Activated B cell treated with CpG ODN at 0.5 μM for 24 hours (primary cell): Measurements from ENCODE around the gene EHBP1. TPM values are rescaled to one million over a fixed set of nuclear protein-coding genes. Genes with fewer than 3 reads are reported as not detected.

Experiments used
- ATAC-seq: fragments of 200-7000 bp; cut with Tn5 transposase; one replicate; pipeline ENCODE4 v1.10.0; 2021; ENCODE audit warnings: low read depth, mild to moderate bottlenecking, moderate library complexity
- CTCF ChIA-PET: fragments of 350-600 bp; sonication (Branson Sonifier 250); formaldehyde crosslinking; loops from one replicate; lab custom pipeline; 2021; ENCODE audit warnings: antibody characterized with exemption; lab: Charles Lee
- POLR2A ChIA-PET: fragments of 350-600 bp; sonication (Branson Sonifier 250); formaldehyde crosslinking; loops from one replicate; lab custom pipeline; 2021; ENCODE audit warnings: antibody characterized with exemption; lab: Charles Lee
- DNase-seq: peaks from one replicate; pipeline ENCODE4 v3.0.0; 2022
- H3K27ac Mint-ChIP-seq: one replicate; pipeline ENCODE4 v1.8.0; 2020; ENCODE audit warnings: mixed read lengths
- H3K27me3 Mint-ChIP-seq: one replicate; pipeline ENCODE4 v1.8.0; 2021; ENCODE audit warnings: mixed read lengths
- H3K36me3 Mint-ChIP-seq: one replicate; pipeline ENCODE4 v1.8.0; 2021; ENCODE audit warnings: low read depth, mixed read lengths
- H3K4me1 Mint-ChIP-seq: one replicate; pipeline ENCODE4 v1.8.0; 2021; ENCODE audit warnings: mixed read lengths
- H3K4me3 Mint-ChIP-seq: one replicate; pipeline ENCODE4 v1.8.0; 2020; ENCODE audit warnings: mild to moderate bottlenecking, mixed read lengths
- H3K9me3 Mint-ChIP-seq: one replicate; pipeline ENCODE4 v1.8.0; 2020; ENCODE audit warnings: mixed read lengths
- intact Hi-C: fragments of 100-400 bp; cut with micrococcal nuclease; formaldehyde crosslinking; loops from one replicate; pipeline ENCODE4 v1.15.1; 2024
- total RNA-seq: library from RNA; stranded (reverse); gene quantifications from 2 replicates; pipeline ENCODE4 v1.2.3, GENCODE V29; 2022
- TF ChIP-seq, protein P1 (sequence below): fragments of 200-600 bp; IDR thresholded peaks from one replicate; pipeline ENCODE4 v1.8.0; 2022; ENCODE audit warnings: antibody characterized with exemption, mild to moderate bottlenecking

Gene EHBP1
- total RNA-seq, 1 donor from 2014 or later: 24.0 TPM

DNA sequence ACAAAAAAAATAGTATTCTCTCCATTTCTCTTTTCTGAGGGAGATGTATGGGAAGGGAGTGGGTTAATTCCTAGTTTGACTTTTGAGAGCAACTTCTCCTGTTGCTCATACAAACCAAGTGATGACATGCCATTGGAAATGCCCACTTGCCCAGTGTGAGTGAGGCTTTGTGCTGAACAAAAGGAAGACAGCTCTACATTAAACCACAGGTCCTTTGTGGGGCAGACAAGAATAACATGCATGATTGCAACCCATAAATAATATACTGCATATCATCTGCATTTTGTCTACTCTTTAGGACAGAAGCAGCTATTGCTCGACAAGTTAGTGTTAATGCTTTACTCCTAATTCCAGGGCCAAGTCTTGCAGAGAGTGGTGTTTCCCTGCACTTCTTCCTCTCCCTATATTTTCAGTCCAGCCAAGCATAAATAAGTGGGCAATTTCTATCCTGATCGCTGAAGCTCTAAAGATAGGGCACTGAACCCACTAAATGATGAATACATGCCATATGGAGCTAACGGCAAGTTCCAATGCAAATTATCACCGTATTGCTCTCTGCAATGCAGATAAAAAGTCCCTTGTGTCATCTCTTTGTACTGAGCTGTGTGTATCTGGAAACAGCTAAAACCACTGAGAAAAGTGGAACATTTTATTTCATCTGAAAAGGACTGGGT is 19.4 kb upstream of the EHBP1 start:
- Mint-ChIP-seq H3K9me3 (no peaks in the 10 kb centered on the region), H3K4me3 (no peak overlapping the region), H3K4me1 (no peaks in the 10 kb centered on the region), H3K36me3 (no peaks in the 10 kb centered on the region), H3K27ac (no peak overlapping the region), H3K27me3 (peaks cover 22% of the 10 kb centered on the region)
- TF ChIP-seq, protein P1, sequence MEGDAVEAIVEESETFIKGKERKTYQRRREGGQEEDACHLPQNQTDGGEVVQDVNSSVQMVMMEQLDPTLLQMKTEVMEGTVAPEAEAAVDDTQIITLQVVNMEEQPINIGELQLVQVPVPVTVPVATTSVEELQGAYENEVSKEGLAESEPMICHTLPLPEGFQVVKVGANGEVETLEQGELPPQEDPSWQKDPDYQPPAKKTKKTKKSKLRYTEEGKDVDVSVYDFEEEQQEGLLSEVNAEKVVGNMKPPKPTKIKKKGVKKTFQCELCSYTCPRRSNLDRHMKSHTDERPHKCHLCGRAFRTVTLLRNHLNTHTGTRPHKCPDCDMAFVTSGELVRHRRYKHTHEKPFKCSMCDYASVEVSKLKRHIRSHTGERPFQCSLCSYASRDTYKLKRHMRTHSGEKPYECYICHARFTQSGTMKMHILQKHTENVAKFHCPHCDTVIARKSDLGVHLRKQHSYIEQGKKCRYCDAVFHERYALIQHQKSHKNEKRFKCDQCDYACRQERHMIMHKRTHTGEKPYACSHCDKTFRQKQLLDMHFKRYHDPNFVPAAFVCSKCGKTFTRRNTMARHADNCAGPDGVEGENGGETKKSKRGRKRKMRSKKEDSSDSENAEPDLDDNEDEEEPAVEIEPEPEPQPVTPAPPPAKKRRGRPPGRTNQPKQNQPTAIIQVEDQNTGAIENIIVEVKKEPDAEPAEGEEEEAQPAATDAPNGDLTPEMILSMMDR: no peak
- POLR2A ChIA-PET: no interaction called here
- intact Hi-C loops: no loop called here
- DNase-seq: no peak
- CTCF ChIA-PET: no interaction called here
- ATAC-seq: no peak

DNA sequence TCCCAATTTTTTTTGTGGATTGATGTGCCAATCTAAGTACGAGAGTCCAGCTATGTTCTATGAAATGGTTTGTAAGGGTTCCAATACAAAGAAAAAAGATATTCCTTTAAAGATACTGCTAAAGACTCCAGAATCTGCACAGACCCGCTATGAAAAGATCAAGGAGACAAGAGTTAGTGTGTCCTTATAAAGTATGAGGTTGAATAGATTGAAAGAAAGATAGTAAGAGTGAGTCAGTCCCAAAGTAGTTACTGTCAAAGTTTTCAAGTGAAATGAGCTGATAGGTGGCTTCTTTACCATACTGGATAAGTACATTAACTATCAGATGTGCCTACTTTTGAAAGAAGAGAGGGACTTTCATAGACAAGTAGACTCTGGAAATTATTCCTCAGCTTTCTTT is 17.9 kb upstream of the EHBP1 start:
- Mint-ChIP-seq H3K4me3 (no peak overlapping the region), H3K27ac (no peak overlapping the region), H3K36me3 (no peaks in the 10 kb centered on the region), H3K4me1 (no peaks in the 10 kb centered on the region), H3K27me3 (peaks cover 16% of the 10 kb centered on the region), H3K9me3 (no peaks in the 10 kb centered on the region)
- intact Hi-C loops: no loop called here
- TF ChIP-seq, protein P1: no peak
- no peak for DNase-seq
- ChIA-PET POLR2A (no interaction called here), CTCF (no interaction called here)
- no peak for ATAC-seq

DNA sequence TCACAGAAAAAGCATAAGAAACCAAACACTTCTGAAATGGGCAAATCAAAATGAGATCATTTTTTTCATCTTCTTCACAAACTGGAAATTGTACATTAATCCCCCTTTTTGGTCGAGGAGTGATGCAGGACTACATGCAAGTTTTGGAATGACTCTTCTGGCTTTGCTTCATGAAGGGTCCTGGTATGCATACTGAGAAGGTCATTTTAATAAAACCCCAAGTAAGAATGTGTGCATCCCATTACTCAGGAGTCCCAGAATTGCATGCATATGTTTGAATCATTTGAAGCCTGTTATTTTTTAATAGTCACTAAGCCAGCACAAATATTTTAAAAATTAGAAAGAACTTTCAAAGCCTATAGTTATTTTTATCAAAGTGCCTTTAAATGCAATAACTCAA is 16.7 kb upstream of the EHBP1 start:
- Mint-ChIP-seq H3K4me1 (no peaks in the 10 kb centered on the region), H3K27ac (no peak overlapping the region), H3K36me3 (no peaks in the 10 kb centered on the region), H3K9me3 (peaks cover 4% of the 10 kb centered on the region), H3K27me3 (peaks cover 18% of the 10 kb centered on the region), H3K4me3 (no peak overlapping the region)
- POLR2A ChIA-PET: no interaction called here
- no peak for DNase-seq
- intact Hi-C loops: no loop called here
- CTCF ChIA-PET: no interaction called here
- TF ChIP-seq, protein P1: no peak
- ATAC-seq: no peak

DNA sequence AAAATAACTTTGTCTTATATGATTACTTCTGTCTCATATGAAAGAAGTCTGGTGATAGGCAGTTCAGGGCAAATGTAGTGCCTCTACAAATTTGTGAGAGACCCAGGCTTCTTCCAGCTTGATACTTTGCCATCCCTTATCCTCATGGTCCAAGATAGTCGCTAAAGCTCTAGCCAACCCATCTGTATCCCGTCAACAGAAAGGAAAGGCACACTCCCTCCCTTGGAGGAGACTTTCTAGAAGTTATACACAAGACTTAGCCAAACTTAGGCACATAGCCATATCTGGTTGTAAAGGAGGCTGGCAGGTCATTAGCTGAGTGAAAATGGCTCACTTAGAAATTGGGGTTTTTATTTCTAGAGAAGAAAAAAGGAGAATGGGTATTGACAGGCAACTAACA is 14.3 kb upstream of the EHBP1 start:
- Mint-ChIP-seq H3K36me3 (no peaks in the 10 kb centered on the region), H3K27me3 (peaks cover 18% of the 10 kb centered on the region), H3K4me1 (no peaks in the 10 kb centered on the region), H3K4me3 (no peak overlapping the region), H3K9me3 (peaks cover 4% of the 10 kb centered on the region), H3K27ac (no peak overlapping the region)
- intact Hi-C loops: no loop called here
- ChIA-PET CTCF (no interaction called here), POLR2A (no interaction called here)
- ATAC-seq (no peak), DNase-seq (no peak)
- TF ChIP-seq, protein P1: no peak

DNA sequence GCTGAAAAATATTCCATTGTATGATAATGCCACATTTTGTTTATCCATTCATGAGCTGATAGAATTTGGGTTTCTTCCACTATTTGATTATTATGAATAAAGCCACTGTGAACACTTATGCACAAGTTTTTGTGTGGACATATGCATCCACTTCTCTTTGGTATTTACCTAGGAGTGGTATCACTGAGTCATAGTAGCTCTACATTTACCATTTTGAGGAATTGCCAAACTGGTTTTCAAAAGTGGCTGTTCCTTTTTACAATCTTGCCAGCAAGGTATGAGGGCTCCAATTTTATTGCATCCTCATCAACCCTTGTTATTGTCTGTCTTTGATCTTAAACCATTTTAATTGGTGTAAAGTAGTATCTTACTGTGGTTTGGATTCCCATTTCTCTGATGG is 13.3 kb upstream of the EHBP1 start:
- Mint-ChIP-seq H3K4me3 (no peak overlapping the region), H3K9me3 (peaks cover 4% of the 10 kb centered on the region), H3K36me3 (no peaks in the 10 kb centered on the region), H3K4me1 (no peaks in the 10 kb centered on the region), H3K27me3 (peaks cover 18% of the 10 kb centered on the region), H3K27ac (no peak overlapping the region)
- TF ChIP-seq, protein P1: no peak
- ChIA-PET CTCF (no interaction called here), POLR2A (no interaction called here)
- intact Hi-C loops: no loop called here
- DNase-seq (no peak), ATAC-seq (no peak)
